Mesenchymal stem cell (in vitro differentiated cells and primary cell): ENCODE measurements around the gene WNT5B.

Experiments
- DNase-seq: peaks from one replicate; pipeline ENCODE4 v3.0.0-alpha.2; 2013
- H2AFZ ChIP-seq: one replicate; pipeline ENCODE4 v1.6.1; 2013; ENCODE audit warnings: low read depth, mild to moderate bottlenecking, control low read depth, inconsistent platforms, low read length, moderate library complexity
- H2AK5ac ChIP-seq: 2 replicates; pipeline ENCODE4 v1.6.1; 2013; ENCODE audit warnings: low read length, moderate library complexity, mild to moderate bottlenecking, inconsistent platforms; ENCODE audit not compliant: severe bottlenecking
- H2BK120ac ChIP-seq: one replicate; pipeline ENCODE4 v1.6.1; 2013; ENCODE audit warnings: low read depth, mild to moderate bottlenecking, inconsistent platforms, low read length, moderate library complexity
- H2BK12ac ChIP-seq, 2 experiments: one replicate each; pipeline ENCODE4 v1.6.1; 2013; ENCODE audit warnings: inconsistent platforms in 2 of 2, low read length in 2 of 2, mild to moderate bottlenecking in 2 of 2, moderate library complexity in 2 of 2, control low read depth in 1 of 2
- H2BK15ac ChIP-seq: one replicate; pipeline ENCODE4 v1.6.1; 2013; ENCODE audit warnings: mild to moderate bottlenecking, low read depth, inconsistent platforms; ENCODE audit not compliant: poor library complexity, severe bottlenecking
- H2BK5ac ChIP-seq: 2 replicates; pipeline ENCODE4 v1.6.1; 2013; ENCODE audit warnings: low read depth, mild to moderate bottlenecking, low read length, control low read depth, inconsistent platforms; ENCODE audit not compliant: poor library complexity, severe bottlenecking
- H3K14ac ChIP-seq, 2 experiments: one replicate each; pipeline ENCODE4 v1.6.1; 2013; ENCODE audit warnings: inconsistent platforms in 2 of 2, low read length in 2 of 2, control low read depth in 1 of 2, mild to moderate bottlenecking in 1 of 2, moderate library complexity in 1 of 2
- H3K18ac ChIP-seq, 2 experiments: one replicate each; pipeline ENCODE4 v1.6.1; 2013; ENCODE audit warnings: inconsistent platforms in 2 of 2, low read length in 2 of 2, control low read depth in 1 of 2, low read depth in 1 of 2, mild to moderate bottlenecking in 1 of 2
- H3K23ac ChIP-seq, 2 experiments: one replicate each; pipeline ENCODE4 v1.6.1; 2013; ENCODE audit warnings: inconsistent platforms in 2 of 2, low read length in 2 of 2, mild to moderate bottlenecking in 2 of 2, moderate library complexity in 2 of 2, control low read depth in 1 of 2
- H3K27ac ChIP-seq: 2 replicates; pipeline ENCODE4 v1.5.1; 2013; ENCODE audit warnings: mild to moderate bottlenecking, moderate library complexity, low read length, control low read depth, inconsistent platforms; ENCODE audit not compliant: poor library complexity, severe bottlenecking
- H3K27me3 ChIP-seq, 2 experiments: 2 replicates each; pipeline versions ENCODE4 v1.6.1 to v1.7.0; 2013; ENCODE audit warnings: low read length in 2 of 2, mild to moderate bottlenecking in 2 of 2, moderate library complexity in 2 of 2, control low read depth in 1 of 2, inconsistent platforms in 1 of 2; ENCODE audit not compliant: control insufficient read depth in 1 of 2, insufficient read depth in 1 of 2
- H3K36me3 ChIP-seq, 2 experiments: 2 replicates each; pipeline versions ENCODE4 v1.6.1 to v1.7.0; 2013; ENCODE audit warnings: low read length in 2 of 2, control low read depth in 1 of 2, inconsistent platforms in 1 of 2, low read depth in 1 of 2, mild to moderate bottlenecking in 1 of 2; ENCODE audit not compliant: insufficient read depth in 2 of 2, control insufficient read depth in 1 of 2
- H3K4ac ChIP-seq, 2 experiments: one replicate each; pipeline ENCODE4 v1.6.1; 2013; ENCODE audit warnings: inconsistent platforms in 2 of 2, low read length in 2 of 2, mild to moderate bottlenecking in 2 of 2, moderate library complexity in 2 of 2, control low read depth in 1 of 2, low read depth in 1 of 2
- H3K4me1 ChIP-seq: 2 replicates; pipeline ENCODE4 v1.6.1; 2013; ENCODE audit warnings: low read depth, low read length, control low read depth; ENCODE audit not compliant: control insufficient read depth, insufficient read depth
- H3K4me2 ChIP-seq: 2 replicates; pipeline ENCODE4 v1.6.1; 2013; ENCODE audit warnings: low read length, mild to moderate bottlenecking, inconsistent platforms; ENCODE audit not compliant: poor library complexity, severe bottlenecking
- H3K4me3 ChIP-seq, 2 experiments: 2 replicates each; pipeline versions ENCODE4 v1.5.1 to v1.7.0; 2013; ENCODE audit warnings: low read length in 2 of 2, mild to moderate bottlenecking in 2 of 2, control low read depth in 1 of 2, low read depth in 1 of 2; ENCODE audit not compliant: insufficient read depth in 1 of 2
- H3K79me1 ChIP-seq: replicated peaks from 2 replicates; pipeline ENCODE4 v1.6.1; 2013; ENCODE audit warnings: mild to moderate bottlenecking, control low read depth, low read length, inconsistent platforms; ENCODE audit not compliant: poor library complexity, severe bottlenecking
- H3K9ac ChIP-seq: 2 replicates; pipeline ENCODE4 v1.7.0; 2013; ENCODE audit warnings: mild to moderate bottlenecking, low read length, moderate library complexity
- H3K9me3 ChIP-seq: 2 replicates; pipeline ENCODE4 v1.7.0; 2013; ENCODE audit warnings: mild to moderate bottlenecking, low read length; ENCODE audit not compliant: control insufficient read depth
- H4K8ac ChIP-seq: one replicate; pipeline ENCODE4 v1.6.1; 2013; ENCODE audit warnings: inconsistent platforms, mild to moderate bottlenecking, low read length, moderate library complexity
- H4K91ac ChIP-seq: one replicate; pipeline ENCODE4 v1.6.1; 2013; ENCODE audit warnings: mild to moderate bottlenecking, low read length, inconsistent platforms
- WGBS: methylation state at CpG from one replicate; pipeline ENCODE4 v1.1.7; 2013; ENCODE audit warnings: mixed read lengths; 5-methylcytosine and 5-hydroxymethylcytosine counted together

The WNT5B gene

DNA sequence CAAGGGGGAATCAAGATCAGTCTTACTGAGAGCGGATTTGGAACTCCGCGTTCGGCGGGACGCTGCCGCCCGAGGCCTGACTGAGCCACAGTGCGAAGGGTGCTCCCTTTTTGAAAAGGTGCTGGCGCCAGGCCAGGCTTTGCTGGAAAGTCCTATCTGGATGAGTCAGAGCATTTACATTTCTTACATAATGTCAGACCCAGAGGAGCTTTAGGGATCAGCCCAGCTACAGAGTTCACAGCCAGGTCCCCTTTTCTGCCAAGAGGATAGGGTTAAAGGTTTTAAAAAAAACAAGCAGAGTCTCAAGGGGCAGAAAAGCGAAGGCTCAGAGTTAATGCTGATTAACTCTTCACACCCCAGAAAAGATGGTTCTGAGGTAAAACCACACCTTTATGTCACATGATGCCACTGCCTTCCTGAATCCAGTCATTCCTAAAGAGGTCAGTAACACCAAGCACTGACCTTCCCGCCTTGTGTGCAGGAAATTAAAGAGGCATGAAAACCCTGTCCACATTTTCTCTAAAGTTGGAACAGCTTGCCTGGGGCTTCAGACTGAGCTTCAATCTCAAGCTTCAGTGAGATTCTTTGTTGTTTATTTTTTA lies 22.9 kb upstream of the WNT5B start:
- Histone ChIP-seq H3K27ac (peak overlapping the region; percentile 90), H2BK12ac (no peak overlapping the region), H3K36me3 (no peaks in the 10 kb centered on the region), H3K4me3 (peak overlapping the region in 1 of 2 experiments; percentile 76), H2BK120ac (no peak overlapping the region), H3K18ac (peak overlapping the region; percentile 26 to 42), H3K9ac (peak overlapping the region; percentile 88), H4K8ac (peak overlapping the region; percentile 51), H4K91ac (no peak overlapping the region), H3K14ac (no peak overlapping the region), H3K23ac (no peak overlapping the region), H2AFZ (no peak overlapping the region), H3K9me3 (no peaks in the 10 kb centered on the region), H3K4ac (no peak overlapping the region), H3K79me1 (peaks cover 12% of the 10 kb centered on the region), H3K27me3 (no peaks in the 10 kb centered on the region), H2BK15ac (peak overlapping the region; percentile 57), H2AK5ac (no peak overlapping the region), H2BK5ac (peak overlapping the region; percentile 71), H3K4me2 (peak overlapping the region; percentile 96), H3K4me1 (peaks cover 12% of the 10 kb centered on the region)
- 12% methylated on average over 12 of the region's 12 CpGs for WGBS
- DNase-seq = peak; percentile 83

DNA sequence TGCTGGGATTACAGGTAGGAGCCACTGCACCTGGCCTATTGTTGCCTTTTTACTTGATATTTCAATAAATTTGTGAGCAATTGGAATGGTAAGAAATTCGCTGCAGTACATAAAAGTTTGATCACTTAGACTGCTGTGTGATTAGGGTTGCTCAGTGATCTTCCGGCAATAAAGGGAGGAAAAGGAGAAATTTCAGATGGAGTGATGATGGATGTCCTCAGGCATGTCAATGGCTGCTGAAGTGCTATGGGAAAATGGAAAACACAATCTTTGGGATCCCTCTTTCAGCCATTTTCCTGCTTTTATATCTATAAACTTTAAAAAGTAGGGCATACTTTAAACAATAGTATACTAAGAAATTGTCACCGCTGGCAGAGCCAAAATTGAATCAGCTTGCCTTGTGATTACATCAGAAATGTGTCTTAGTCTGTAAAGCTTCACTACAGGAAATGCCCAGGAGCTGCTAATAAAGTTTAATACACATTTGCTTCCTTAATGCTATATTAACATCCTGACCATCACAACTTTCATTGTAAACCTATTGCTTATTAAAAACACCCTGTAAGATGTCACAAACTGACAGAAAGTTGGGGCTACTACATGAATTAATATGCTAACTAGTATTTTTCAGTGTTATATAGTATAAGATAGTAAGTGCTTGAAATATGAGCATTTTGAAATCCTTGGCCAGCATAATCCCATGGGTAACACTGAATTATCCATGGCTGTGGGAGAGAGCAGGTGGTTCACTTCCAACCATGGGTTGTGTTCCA lies 20.9 kb upstream of the WNT5B start:
- no peak overlapping the region for H3K14ac ChIP-seq

DNA sequence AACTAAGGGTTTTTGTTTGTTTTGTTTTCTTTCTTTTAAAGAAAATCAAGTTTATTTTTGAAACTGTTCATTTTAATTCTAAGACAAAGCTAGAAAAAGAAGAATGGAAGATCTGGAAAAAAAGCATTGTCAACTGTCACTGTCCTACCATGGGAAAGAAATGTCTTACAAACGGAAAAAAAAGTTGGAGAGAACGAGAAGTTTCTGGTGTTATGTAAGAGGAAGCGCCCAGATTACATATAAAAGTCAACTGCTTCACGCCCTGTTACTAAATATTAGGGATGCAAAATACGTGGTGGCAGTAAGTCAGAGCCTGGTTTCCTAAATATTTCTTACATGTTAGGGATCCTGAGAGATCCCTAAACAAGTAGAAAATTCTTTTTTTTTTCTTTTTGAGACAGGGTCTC lies 20.3 kb upstream of the WNT5B start:
- Histone ChIP-seq H3K79me1 (peaks cover 15% of the 10 kb centered on the region), H3K9me3 (no peaks in the 10 kb centered on the region)

More for the DNA sequence above, 20.9 kb upstream of the WNT5B start:
- H3K27ac ChIP-seq = no peak overlapping the region
- no peak overlapping the region for H3K4ac ChIP-seq
- H2BK12ac ChIP-seq = no peak overlapping the region
- H2BK15ac ChIP-seq = no peak overlapping the region
- H3K9me3 ChIP-seq = no peaks in the 10 kb centered on the region
- H3K36me3 ChIP-seq = no peaks in the 10 kb centered on the region
- H2AFZ ChIP-seq = no peak overlapping the region
- H3K4me1 ChIP-seq = peaks cover 16% of the 10 kb centered on the region
- H4K8ac ChIP-seq = no peak overlapping the region
- peak overlapping the region in 1 of 2 experiments; percentile 55 for H3K18ac ChIP-seq
- H2AK5ac ChIP-seq = no peak overlapping the region
- H3K79me1 ChIP-seq = peaks cover 15% of the 10 kb centered on the region
- H3K4me3 ChIP-seq = no peak overlapping the region
- H2BK5ac ChIP-seq = no peak overlapping the region
- 91% methylated on average over 3 of the region's 3 CpGs for WGBS
- no peak overlapping the region for H2BK120ac ChIP-seq
- H4K91ac ChIP-seq = no peak overlapping the region
- H3K9ac ChIP-seq = peak overlapping the region; percentile 51
- no peaks in the 10 kb centered on the region for H3K27me3 ChIP-seq
- DNase-seq = no peak
- H3K23ac ChIP-seq = no peak overlapping the region
- H3K4me2 ChIP-seq = no peak overlapping the region

DNA sequence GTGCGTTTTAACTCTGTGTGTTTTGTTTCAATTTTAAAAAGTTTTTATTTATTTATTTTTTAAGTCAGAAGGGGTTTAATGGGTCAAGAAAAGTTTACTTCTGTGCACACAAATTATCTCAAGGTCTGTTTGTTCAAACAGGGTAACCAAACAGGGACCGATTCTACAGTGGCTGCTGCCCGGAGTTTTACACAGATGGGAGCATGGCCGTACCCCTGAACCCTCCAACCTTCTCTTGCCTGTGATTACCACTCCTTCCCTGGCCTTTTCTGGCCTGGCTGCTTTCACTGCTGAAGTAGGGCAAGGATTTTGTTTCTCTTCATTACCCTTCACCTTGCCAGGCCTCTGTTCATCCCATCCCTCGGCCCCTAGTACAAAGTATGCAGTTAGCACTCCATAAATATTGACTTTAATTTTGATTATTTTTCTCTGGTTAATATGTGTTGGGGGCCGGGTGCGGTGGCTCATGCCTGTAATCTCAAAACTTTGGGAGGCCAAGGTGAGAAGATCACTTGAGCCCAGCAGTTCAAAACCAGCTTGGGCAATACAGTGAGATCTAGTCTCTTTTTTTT lies 18.9 kb upstream of the WNT5B start:
- 98% methylated on average over 6 of the region's 7 CpGs for WGBS
- Histone ChIP-seq H2BK12ac (no peak overlapping the region), H3K36me3 (no peaks in the 10 kb centered on the region), H3K14ac (no peak overlapping the region), H3K9ac (no peak overlapping the region), H3K27ac (no peak overlapping the region), H3K4ac (no peak overlapping the region), H2BK15ac (no peak overlapping the region), H2BK5ac (no peak overlapping the region), H3K4me2 (no peak overlapping the region), H3K27me3 (no peaks in the 10 kb centered on the region), H3K4me3 (no peak overlapping the region), H3K23ac (no peak overlapping the region), H4K91ac (no peak overlapping the region), H2AK5ac (no peak overlapping the region), H3K9me3 (no peaks in the 10 kb centered on the region), H3K79me1 (peaks cover 18% of the 10 kb centered on the region), H3K18ac (no peak overlapping the region), H2AFZ (no peak overlapping the region), H3K4me1 (peaks cover 11% of the 10 kb centered on the region), H2BK120ac (no peak overlapping the region), H4K8ac (no peak overlapping the region)
- DNase-seq = no peak

More for the DNA sequence above, 20.3 kb upstream of the WNT5B start:
- no peak overlapping the region for H3K4ac ChIP-seq
- H3K4me1 ChIP-seq = peaks cover 16% of the 10 kb centered on the region
- H3K4me3 ChIP-seq = no peak overlapping the region
- H2BK5ac ChIP-seq = no peak overlapping the region
- no peak overlapping the region for H2BK15ac ChIP-seq
- DNase-seq = no peak
- no peak overlapping the region for H2AK5ac ChIP-seq
- no peak overlapping the region for H2BK12ac ChIP-seq
- H3K36me3 ChIP-seq = no peaks in the 10 kb centered on the region
- H3K9ac ChIP-seq = peak overlapping the region; percentile 51
- H2AFZ ChIP-seq = no peak overlapping the region
- no peak overlapping the region for H3K23ac ChIP-seq
- no peak overlapping the region for H3K18ac ChIP-seq
- no peak overlapping the region for H3K4me2 ChIP-seq
- no peak overlapping the region for H4K8ac ChIP-seq
- no peaks in the 10 kb centered on the region for H3K27me3 ChIP-seq
- H3K27ac ChIP-seq = no peak overlapping the region
- no peak overlapping the region for H3K14ac ChIP-seq
- 74% methylated on average over 5 of the region's 5 CpGs for WGBS
- H2BK120ac ChIP-seq = no peak overlapping the region
- no peak overlapping the region for H4K91ac ChIP-seq
